Globus pallidus (tissue), 1 donor: ENCODE results near the gene HOXD12.

Experiments used
- DNase-seq: peaks from one replicate; pipeline ENCODE4 v3.0.0-alpha.2; 2015; ENCODE audit warnings: low spot score

HOXD12 gene, protein sequence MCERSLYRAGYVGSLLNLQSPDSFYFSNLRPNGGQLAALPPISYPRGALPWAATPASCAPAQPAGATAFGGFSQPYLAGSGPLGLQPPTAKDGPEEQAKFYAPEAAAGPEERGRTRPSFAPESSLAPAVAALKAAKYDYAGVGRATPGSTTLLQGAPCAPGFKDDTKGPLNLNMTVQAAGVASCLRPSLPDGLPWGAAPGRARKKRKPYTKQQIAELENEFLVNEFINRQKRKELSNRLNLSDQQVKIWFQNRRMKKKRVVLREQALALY

DNA sequence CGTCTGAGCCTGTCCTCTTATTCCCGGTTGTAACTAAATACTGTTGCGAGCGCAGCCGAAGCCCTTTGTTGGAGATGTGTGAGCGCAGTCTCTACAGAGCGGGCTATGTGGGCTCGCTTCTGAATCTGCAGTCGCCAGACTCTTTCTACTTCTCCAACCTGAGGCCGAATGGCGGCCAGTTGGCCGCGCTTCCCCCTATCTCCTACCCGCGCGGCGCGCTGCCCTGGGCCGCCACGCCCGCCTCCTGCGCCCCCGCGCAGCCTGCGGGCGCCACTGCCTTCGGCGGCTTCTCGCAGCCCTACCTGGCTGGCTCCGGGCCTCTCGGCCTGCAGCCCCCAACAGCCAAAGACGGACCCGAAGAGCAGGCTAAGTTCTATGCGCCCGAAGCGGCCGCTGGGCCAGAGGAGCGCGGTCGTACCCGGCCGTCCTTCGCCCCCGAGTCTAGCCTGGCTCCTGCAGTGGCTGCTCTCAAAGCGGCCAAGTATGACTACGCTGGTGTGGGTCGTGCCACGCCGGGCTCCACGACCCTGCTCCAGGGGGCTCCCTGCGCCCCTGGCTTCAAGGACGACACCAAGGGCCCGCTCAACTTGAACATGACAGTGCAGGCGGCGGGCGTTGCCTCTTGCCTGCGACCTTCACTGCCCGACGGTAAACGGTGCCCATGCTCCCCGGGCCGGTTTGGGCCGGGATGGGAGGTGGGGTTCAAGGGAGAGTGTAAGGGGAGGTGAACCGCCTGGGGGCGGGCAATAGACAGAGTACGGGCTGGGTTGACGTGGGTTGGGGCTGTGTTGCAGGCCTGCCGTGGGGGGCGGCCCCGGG is at the start of gene HOXD12:
Gene HOXD12 (plus strand): TSS at position 68 of the 819 bp plus-strand sequence. CDS start 7 bp downstream, at position 75.
- no peak for DNase-seq

DNA sequence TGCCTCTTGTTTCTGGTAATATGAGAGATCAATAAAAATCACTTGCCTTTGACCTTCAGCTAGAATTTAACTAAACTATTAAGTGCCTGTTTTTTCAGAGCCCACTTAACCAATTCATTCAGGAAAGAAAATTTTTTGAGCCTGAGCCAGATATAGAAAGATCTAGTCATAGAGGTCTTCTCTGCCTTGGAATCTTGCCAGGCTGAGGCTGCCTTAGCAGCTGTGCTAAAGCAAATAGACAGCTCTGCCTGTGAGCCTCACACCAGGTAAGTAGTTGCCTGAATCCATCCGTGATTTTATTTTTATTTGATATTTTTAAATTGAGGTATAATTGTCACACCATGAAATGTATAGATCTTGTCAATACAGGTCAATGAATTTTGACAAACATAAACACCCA is 43.2 kb upstream of the HOXD12 start:
- no peak for DNase-seq

DNA sequence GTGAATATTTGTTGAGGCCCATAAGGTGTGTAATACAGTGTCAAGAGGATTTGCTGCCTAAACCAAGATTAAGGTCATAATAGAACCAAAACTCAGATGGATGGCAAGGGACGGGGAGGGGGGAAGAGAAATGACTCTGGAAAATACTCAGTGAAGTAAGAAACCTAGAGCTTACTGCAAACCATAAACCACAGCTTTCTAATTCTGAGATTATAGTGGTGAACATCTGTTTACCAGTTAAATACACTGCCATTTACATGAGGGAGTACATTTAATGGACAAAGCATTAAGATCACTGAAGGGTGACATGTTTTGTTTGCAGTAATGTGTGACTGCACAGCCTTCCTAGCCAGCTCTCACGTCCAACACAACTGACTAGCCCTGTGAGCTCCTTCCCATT is 35.6 kb upstream of the HOXD12 start:
- DNase-seq, result no peak

DNA sequence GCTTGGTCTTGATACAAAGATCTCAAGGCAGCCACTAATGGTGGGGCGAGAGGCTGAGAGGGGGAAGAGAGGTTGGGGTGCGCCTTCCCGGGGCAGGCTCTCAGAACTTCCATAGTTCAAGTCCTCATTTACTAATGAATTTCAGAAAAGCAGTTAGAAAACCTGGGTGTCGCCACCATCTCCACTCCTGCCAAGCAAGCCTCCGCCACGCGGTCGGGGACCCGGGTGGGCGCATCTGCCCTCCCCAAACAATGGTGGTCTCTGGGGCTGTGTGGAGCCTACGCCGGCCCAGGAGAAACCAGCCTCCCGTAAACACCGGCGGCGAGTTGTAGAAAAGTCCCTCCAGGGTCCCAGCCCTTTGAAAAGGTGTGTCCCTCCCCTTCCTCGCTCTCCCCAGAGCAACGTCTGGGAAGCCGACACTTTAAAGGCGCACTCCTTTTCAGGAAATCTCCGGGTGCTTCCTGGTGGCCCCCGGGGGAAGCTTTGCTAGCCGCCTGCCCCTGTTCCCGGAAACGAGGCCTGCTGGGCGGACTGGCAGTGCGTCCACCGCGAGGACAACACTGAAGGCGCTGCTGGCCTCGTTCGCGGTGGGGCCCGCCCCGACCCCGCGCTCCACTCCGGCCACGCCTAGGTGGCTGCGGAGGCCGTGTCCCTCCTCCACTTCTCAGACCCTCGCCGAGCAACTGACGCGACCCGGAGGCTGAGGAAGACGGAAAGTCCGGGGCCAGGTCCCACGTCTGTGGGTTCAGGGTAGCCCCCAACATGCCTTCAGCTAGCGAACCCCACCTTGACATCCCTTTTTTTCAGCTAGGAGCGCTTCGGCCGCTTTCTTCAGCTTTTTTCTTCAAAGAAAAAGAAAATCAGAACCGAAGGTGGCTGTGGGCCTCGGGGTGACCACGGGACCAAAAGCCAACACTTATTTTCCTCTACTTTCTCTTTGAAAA is 32.7 kb upstream of the HOXD12 start:
- no peak for DNase-seq

DNA sequence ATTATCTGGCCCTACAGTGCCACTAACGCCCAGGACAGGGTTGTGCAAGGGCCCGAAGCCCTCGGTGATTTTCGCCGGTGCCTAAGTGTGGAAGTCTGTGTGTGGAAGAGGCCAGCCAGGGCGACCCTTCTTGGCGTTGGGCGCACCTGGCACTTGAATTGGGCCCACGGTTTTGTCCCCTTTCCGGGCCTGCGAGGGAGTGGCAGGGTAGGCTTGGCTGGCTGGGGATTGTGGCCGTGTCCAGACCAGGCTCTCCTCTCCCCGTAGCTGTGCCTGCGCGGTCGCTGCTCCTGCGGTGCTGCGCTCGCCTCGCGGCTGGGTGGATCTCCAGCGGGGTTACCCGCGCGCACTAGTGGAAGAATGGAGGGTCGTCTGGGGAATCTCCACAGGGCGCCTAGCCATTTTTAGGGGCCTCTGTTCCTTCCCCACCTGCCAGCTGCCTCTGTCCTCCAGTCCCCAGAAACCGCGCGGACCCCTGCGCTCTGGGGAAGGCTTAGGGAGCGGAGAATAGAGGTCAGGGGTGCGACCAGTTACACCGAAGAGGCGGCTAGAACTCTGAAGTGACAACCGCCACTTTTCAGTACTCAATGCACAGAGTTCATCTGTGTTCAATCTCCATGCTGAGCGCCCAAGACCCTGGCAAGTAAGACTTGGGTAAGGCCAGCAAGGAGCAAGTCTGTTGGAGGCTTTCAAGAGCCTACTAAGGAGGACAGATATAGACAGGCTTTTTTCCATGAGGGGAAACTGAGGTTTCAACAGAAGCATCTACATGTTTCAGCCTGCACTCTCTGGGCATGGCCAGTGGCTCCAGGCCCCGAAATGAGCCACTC is 31.8 kb upstream of the HOXD12 start:
- DNase-seq, result no peak

DNA sequence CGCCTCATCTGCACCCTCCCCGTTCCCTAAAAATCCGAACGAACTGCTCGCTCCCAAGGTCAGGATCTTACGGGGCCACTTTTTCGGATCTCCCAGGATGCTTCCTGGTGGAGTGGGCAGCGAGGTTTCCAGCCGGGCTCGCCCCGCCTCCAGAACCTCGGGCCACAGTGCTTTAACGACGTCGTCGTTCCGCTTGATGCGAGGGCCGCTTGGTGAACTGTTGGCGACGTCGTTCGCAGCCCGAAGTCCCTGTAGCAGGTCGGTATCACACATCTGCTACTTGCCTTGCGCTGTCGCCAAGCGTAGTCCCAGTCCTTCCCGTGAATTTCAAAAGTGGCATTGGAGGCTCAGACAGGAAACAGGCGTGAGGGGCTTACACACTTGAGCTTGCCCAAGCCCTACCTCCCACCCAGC is 31.2 kb upstream of the HOXD12 start:
- DNase-seq, result no peak

DNA sequence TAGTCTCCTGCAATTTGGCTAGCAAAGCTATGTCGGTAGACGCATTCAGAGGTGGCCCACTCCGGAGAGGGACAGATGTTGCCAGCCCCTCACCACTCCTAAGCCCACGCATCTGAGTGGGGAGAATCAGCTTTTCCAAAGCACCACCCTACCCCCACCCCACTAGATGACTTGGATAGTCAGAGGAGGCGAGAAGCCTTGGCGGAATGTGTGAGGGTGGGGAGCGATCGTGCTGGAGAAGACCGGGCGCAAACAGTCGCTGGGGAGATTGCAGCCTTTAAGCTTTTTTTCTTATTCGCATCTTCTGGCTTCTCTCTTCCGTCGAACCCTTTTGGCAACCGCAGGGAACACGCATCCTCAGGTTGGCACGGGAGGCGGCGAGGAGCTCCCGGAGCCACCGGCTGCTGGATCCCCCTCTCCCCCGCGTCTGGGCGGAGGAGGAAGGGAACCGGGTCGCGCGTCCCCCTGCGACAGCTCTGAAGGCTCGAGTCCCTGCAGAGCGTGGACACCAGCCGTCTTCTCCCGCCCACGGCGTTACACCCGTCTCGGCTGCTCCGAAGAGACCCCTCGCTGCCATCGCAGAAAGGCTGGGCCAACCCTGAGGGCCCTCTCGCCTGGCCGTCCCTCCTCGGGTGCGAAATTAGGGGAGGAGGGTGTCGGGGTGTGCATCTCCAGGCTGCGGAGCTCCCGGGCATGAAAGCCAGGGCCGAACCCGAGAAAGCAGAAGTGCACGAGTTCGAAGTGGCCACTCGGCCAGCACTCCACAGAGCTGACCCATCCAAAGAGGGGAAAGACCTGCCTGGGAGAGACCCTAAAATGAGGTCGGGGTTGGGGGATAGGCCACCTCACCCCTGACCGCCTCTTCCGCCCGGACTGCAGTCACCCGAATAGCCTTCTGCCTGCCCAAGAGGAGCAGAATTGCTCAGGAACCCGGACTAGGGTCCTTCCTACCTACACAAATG is 28.0 kb upstream of the HOXD12 start:
- no peak for DNase-seq

DNA sequence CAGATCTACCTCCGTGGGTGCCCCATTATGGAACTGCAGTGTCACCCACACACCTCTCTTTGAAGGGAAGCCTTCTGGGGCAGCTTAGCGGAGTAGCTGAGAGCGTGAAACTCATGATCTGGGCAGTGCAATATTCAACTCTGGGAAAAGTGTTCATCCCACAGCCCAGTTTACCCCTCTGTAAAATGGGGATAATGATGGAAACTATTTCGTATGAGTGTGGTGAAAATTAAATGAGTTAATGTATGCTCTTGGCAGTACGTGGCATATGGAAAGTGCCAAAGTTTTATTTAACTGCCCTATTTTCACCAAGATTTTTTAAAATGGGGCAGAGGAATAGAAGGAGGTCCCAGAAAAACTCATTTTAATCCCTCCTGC is 27.3 kb upstream of the HOXD12 start:
- DNase-seq, result no peak

DNA sequence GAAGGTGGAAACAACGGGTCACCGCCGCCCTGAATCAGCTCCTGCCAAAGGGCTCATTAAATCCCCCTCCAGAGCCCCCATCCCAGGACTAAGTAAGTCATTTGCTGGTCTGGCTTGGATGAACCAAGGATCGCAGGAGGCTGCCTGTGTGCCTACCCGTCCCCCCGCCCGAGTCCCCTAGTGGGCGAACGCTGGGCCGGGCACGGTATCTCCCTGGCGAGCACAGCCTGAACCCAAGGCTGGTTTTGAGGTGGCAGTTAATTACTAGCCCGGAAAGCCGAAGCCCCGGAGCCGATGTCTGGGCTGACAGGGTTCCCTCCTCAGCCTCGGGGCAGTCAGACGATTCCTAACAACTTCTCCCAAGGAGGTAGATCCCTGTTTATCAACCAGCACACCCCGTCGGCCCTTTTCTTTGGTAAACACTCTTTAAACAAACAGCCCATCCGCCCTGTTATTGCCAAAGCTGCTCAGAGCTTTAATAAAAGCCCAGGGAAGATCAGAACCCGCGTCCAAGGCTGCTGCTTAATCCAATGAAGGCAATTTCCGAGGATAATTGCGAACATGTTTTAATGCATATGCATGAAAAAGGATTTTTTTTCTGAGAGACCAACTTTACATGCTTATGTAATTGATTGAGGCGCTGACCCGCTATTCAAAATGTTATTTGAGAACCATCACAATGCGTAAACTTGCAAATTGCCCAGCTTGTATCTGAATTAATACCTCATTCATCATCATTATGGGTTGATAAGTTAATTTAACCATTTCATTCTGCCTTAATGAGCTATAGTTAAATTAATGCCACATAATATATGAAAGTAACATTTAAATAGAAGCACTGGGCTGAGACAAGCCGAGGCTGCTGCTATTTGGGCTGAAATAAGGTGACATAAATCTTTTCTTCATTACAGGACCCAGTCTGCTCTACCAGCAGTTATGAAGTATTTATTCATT is 26.4 kb upstream of the HOXD12 start:
- no peak for DNase-seq

DNA sequence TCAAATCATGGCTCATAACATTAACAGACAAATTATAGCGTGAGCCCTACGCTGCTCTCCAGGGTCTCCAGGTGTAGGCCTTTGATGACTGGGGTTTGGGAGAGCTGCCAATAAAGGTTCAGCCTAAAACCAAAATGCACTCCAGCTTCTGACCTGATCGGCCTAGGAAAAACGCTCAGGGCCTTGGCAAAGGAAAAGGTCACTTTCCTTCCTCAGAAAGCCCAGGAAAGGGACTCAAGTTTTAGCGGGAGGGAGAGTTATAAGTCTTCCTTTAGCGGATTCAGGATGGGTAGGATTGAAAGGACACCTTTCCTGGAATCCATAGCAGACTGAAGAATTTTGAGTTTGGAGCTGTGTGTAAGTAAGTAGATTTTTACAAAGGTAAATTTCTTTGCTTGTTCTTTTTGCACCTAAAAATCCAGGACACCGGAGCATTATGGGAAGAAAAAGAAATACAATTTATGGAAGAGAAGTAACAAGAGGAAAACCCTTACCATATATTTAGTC is 24.6 kb upstream of the HOXD12 start:
- no peak for DNase-seq

DNA sequence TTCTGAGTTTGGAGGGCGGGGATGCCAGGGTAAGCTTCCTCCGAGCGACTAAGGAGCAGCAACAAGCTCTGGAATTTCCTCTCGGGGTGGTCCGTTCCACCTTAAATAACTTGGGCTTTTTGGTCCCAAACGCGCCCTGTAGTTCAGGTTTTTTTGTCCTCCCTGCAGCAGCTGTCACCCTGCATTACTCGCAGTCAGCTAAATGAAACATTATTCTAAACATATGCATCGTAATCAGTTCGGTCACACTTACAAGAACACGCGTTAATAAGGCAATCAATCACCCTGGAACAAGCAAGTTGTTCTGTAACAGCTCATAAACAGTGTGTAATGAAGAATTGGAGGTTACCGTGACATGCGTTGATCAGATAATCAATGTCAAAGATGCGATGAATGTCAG is 24.1 kb upstream of the HOXD12 start:
- DNase-seq, result no peak

DNA sequence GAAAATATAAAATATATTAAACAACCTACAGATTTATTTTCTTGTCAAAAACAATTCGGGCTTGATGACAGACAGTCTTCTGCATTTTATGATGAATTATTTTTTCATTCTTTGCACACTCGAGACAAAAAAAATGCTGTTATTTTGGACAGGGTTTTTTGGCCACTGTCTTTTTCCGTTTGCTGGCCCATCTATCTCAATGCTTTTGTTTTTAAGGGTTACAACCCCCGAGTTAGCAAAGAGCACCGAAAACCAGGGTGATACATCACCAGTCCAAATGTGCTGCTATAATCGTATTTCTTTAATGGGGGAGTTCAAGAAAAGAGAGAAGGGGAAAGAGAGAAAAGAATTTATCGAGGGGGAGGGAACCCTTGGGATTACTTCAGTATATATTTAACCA is 23.5 kb upstream of the HOXD12 start:
- no peak for DNase-seq

DNA sequence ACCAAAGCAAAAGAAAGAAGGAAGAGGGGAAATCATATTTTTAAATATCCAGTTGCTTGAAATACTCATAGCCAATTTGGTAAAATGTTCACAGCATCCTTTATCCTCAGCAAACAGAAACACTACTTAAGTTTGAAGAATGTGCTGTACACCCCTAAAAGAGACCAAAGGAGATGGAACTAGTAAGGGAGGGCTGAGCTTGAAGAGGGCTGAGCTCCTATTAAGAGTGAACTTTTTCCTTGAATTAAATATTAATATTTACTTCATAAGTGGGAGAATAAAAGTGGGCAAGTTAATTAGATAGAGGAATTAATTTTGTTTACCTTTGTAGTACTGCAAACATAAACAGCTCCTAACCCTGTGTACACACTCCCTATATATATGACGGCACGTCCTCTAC is 22.8 kb upstream of the HOXD12 start:
- no peak for DNase-seq

DNA sequence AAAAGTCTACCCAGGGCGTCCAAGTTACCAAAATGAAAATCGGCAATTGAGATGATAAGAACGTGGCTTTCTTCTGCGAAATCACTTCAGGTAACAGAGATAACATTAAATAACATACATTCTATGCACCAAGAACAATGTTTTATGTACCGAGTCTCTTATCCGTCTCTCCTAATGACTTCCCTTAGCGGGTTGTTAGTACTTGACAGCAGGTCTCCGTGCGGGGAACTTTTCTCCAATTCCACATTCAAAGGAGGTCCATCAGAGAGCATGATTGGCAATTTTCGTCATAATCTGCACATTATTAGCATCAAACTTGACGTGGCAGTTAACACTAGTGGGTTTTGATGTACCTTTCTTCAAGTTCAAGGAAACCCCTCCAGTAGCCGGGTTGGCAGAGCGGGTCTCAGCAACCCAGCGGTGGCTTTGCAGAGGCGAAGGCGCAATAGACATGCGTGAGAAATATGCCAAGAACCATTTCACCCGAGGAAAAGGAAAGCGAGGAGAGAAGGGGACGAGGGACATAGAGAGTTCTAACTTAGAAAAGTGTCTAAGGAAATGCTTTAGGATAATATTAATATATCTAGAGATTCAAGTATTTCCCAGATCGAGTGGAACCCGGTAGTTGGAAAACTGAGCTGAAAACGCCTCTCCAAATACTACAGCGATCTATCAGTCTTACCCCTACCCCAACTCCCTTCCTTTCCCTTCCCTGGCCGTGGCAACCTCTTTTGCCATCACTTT is 20.9 kb upstream of the HOXD12 start:
- no peak for DNase-seq

DNA sequence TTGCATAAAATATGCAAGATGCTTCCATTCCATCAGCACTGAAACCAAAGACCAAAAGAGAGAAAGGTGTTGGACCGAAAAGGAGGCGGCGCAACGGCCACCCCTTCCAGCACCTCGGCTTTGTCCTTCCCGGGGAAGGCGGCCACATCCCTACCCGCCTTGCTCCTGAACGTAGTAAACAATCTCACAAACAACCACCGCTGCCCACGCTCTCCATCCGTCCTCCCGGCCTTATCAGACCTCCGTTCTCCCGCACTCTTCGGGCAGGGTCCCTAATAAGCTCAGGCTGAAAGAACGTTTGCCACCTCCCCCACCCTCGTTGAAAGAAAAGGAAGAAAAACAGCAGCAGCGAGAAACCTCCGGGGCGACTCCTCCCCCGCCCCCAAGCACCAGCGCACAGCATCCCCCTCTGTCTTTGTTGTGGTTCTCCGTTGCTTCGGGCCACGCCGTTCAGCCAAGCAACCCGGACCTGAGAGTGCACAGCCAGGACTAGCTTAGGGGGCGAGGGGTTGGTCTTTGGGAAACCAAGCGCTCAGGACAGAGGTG is 20.2 kb upstream of the HOXD12 start:
- DNase-seq, result no peak

DNA sequence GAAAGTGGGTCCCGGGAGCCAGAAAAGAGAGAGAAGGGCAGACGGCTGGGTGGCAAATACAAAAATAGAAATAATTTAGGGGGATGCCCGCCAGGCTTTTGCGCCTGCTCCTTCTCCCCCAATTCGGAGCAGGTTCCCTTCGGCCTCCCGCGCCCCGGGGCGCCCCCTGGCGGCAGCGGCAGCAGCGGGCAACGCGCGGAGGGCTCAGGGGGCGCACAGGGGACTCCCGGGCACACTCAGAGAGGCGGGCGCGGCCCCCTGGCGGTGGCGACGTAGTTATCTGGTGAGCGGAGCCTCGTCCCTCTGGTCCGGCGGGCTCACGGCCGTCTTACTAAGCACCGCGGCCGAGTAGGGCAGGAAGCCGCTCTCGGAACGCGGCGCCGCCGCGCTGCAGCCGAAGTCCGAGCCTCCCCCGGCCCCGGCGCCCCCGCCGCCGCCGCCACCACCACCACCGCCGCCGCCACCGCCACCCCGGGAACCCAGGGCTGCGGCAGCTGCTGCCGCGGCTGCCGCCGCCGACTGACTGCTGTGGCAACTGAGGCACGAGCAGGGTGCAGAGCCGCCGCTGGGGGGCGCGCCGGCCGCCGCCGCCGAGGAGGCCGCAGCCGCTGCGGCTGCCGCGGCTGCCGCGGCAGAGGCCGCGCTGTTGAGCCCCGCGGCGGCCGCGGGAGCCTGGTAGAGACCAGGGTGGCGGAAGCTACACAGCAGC is 19.6 kb upstream of the HOXD12 start:
- DNase-seq, result no peak
